Inferior parietal cortex (tissue), 1 donor: Measurements from ENCODE around the gene POP7.
"Not testable (repeated sequence)": the region's sequence is repeated elsewhere in the genome, so short reads cannot be mapped to it uniquely, and the experiment has no call there.

Experiments
- DNase-seq: peaks from one replicate; pipeline ENCODE4 v3.0.0-alpha.2; 2016; ENCODE audit errors: extremely low spot score

Gene POP7

DNA sequence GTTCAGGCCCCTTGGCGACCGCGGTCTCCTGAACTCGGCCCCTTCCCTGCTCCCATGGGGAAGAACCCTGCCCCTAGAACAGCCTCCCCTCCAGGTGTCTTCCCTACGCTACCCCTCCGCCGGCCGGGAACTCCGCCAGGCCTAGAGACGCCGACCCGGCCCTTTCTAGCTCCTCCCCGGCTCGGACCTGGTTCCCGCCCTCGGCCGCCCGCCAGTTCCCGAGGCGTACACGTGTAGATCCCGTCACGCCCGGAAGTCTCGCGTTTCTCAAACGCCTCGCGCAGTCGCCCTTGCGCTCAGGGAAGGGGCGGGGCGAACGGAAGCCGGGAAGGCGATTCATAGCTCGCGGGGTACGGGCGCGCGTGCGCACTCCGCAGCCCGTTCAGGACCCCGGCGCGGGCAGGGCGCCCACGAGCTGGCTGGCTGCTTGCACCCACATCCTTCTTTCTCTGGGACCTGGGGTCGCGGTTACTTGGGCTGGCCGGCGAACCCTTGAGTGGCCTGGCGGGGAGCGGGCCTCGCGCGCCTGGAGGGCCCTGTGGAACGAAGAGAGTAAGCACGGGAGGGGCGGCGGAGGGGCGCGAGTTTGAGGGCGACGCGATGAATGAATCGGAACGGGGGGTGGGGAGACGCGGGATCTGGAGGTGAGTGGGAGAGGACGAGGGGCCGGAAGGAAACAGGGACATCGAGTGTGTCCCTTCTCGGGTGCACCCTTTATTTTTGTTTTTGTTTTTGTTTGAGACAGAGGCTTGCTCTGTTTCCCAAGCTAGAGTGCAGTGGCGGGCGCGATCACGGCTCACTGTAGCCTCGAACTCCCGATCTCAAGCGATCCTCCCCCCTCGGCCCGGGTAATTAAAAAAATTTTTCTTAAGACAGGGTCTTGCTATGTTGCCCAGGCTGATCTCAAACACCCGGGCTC, at the start of gene POP7:
Gene POP7, plus strand, starts transcription at position 369 of the 919 bp plus-strand sequence. CDS start 710 bp downstream, outside the sequence.
- DNase-seq = peak; percentile 98

DNA sequence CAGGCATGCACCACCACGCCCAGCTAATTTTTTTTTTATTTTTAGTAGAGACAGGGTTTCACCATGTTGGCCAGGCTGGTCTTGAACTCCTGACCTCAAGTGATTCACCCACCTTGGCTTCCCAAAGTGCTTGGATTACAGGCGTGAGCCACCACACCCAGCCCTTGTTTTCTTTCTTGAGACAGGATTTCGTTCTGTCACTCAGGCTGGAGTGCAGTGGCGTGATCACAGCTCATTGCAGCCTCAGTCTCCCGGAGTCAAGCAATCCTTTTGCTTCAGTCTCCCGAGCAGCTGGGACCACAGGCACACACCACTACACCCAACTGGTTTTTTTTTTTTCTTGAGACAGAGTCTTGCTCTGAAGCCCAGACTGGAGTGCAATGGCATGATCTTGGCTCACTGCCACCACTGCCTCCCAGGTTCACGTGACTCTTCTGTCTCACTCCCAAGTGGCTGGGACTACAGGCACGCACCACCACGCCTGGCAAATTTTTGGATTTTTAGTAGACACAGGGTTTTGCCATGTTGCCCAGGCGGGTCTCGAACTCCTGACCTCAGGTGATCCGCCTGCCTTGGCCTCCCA, 43.6 kb upstream of the POP7 start:
- DNase-seq = not testable (repeated sequence)

DNA sequence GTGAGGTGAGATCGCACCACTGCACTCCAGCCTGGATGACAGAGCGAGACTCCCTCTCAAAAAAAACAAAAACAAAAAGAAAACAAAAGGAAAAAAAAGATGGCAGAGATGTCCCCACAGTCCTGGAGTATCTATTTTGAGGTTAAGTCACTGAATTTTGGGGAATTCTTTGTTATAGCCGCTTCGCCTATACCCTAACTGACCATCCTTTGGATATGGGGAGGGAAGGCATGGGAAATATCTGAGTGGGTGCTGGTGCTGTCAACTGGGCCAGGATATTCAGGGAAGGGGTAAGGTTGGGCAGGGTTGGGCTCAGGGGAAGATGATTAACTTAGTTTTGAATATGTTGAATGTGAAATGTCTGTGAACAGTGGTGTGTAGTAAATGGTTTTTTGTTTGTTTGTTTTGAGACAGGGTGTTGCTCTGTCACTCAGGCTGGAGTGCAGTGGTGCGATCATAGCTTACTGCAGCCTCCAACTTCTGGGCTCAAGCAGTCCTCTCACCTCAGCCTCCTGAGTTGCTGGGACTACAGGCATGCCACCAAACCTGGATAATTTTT, 40.7 kb upstream of the POP7 start:
- DNase-seq = no peak

DNA sequence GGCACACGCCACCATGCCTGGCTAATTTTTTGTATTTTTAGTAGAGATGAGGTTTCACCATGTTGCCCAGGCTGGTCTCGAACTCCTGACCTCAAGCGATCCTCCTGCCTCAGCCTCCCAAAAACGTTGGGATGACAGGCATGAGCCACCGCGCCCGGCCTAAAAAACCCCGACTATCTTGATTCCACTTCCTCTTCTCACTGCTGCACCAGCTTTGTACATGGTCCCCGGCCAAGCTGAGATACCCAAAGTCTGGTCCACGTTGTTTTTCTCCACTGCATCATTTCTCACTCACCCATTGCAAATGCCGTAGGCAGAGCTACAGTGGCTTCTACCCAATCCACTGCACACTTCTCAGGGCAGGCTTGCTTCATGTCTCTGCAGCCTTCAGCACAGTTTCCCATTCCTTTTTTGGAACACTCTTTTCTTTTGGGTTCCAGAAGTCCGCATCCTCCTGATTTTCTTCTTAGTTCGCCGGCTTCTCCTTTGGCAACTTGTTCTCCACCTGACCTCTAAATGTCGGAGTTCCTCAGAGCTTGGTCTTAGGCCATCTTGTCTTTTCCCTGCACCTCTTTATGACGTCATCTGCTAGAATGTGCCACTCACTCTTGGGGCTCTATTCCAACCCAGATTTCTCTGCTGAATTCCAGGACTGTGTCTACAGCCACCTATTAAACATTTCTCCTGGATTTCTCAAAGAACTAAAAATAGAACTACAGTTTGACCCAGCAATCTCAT, 38.4 kb upstream of the POP7 start:
- DNase-seq = no peak

DNA sequence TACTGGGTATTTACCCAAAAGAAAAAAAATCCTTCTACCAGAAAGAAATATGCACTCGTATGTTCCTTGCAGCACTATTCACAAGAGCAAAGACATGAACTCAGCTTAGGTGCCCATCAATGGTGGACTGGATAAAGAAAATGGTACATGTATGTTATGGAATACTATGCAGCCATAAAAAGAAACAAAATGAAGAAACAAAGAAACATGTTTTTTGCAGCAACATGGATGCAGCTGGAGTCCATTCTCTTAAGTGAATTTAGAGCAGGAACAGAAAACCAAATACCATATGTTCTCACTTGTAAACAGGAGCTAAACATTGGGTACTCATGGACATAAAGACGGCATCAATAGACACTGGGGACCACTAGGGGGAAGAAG, 37.9 kb upstream of the POP7 start:
- no peak for DNase-seq

DNA sequence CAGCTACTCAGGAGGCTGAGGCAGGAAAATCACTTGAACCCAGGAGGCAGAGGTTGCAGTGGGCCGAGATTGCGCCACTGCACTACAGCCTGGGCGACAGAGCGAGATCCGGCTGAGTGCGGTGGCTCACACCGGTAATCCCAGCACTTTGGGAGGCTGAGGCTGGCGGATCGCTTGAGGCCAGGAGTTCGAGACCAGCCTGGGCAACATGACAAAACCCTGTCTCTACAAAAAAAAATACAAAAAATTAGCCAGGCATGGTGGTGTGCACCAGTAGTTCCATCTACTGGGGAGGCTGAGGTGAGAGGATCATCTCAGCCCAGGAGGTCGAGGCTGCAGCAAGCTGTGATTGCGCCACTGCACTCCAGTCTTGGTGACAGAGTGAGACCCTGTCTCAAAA, 36.8 kb upstream of the POP7 start:
- DNase-seq = not testable (repeated sequence)

DNA sequence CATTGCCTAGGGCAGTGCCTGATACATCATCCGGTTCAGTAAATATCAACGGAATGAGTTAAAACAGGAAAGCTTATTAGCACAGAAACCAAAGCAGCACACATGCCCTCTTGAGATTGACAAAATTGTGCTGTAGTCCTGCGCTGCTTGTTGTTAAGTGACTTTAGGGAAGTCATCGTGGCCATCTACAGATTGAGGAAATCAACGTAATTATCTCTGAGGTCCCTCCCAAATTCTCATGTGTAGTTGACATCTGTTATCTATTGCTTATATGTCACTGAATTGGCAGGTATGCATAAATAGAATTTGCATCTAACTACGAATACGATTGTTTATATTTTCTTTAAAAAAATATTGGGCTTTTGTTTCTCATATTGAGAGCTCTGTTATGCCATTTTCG, 35.8 kb upstream of the POP7 start:
- no peak for DNase-seq

DNA sequence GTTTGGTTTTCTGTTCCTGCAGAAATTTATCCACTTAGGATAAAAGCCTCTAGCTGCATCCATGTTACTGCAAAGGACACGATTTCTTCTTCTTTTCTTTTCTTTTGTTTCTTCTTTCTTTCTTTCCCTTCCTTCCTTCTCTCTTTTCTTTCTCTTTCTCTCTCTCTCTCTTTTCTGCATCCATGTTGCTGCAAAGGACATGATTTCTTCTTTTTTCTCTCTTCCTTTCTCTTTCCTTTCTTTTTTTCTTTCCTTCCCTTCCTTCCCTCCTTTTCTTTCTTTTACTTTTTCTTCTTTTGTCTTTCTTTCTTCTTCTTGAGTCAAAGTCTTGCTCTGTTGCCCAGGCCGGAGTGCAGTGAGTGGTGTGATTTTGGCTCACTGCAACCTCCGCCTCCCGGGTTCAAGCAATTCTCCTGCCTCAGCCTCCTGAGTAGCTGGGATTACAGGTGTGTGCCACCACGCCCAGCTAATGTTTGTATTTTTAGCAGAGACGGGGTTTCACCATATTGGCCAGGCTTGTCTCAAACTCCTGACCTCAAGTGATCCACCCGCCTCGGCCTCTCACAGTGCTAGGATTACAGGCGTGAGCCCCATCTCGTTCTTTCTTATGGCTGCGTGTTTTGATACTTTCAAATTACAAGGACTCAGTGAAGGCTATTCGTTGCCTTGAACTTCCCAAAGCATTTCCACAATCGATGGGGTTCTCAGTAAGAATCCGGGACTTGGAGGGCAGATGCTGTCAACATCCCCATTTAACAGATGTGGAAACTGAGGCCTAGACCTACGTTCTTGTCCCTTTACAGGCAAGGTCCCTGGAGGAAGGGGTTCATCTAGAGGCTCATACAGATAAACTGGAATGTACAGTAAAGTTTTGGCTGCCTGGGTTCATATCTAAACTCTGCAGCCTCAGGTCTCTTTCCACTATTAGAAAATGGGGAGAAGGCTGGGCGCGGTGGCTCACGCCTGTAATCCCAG, 34.3 kb upstream of the POP7 start:
- DNase-seq = no peak

DNA sequence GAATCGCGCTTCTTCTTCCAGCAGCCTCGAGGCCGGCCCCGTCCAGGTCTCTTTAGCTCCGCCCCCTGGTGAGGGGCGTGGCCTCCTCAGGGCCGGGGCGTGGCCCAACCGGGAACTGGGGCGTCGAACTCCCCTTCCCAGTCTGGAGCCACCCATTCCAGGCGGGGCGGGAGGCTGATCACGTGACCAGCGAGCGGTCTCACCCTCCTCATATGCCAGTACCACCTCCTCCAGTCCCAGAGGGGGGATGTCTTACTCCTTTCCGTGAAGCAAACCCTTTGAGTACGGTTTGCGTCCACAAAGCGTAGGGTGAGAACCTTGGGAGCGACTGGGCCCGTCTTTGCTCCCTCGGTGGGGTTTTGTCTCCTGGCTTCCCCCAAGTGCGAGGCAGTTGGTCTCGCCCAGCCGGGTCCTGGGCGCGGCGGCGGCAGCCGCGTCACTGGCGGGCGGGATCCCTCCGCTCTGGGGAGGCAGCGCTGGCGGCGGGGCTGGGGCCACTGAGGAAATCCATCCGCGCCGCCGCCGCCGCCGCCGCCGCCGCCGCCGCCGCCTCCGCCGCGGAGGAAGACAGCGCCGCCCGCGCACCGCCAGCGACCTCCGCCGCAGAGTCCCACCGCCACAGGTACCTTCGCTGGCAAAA, 32.5 kb upstream of the POP7 start, which contains the start of gene GNB2:
Gene GNB2, plus strand, starts transcription at position 439 of the 640 bp plus-strand sequence. CDS start 2,526 bp downstream, outside the sequence.
- DNase-seq = peak; percentile 98

DNA sequence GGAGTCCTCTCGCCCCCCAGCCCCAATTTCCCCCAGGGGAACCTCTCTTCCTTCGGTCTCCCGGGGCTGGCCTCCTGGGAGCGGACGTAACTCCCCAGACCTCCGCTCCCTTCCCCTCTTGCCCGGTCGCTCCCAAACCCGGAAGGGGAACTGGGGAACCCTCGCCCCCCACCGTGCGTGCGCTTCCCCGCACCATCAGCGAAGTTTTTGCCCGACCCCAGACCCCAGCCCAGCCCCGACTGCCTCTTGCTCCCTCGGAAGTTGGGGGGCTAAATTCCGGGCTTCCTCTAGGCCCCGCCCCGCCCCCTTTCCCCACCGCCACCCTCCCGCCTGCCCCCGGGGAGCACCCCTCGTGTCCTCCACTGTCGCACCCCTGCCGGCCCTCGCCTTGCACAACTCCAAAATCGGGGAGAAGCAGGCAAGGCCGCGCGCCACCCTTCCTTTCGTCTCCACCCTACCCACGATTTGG, 31.9 kb upstream of the POP7 start:
- DNase-seq = no peak

DNA sequence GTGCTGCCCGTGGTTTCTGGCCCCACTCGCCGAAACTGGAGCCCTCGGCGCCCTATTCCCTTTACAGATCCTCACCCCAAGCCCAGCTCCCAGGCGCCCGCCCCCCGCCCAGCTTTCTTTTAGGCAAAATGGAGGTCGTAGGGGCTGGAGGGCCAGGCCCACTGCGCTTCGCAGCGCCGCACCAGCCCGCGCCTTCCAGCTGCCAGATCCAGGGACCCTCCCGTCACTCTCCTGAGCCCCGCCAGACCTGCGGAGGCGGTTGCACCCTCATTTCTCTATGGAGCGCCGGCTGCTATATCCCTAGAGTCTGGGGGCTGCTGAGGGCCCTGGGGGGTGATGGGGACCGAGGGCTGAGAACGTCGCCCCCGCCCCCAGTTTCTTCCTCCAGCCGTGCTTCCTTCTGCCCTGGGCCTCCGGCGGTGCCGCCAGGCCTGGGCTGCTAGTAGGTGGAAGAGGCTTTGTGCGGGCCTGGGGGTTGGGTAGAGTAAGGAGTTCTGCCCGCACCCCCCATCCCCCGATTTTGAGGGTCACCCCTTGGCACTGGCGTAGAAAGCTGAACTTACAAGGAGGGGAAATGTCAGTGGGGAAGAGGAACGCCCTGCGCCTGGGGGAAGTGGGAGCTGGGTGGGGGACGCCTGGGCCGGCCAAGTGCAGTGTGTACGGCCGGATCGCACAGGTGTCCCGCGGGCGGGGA, 31.4 kb upstream of the POP7 start:
- DNase-seq = no peak

DNA sequence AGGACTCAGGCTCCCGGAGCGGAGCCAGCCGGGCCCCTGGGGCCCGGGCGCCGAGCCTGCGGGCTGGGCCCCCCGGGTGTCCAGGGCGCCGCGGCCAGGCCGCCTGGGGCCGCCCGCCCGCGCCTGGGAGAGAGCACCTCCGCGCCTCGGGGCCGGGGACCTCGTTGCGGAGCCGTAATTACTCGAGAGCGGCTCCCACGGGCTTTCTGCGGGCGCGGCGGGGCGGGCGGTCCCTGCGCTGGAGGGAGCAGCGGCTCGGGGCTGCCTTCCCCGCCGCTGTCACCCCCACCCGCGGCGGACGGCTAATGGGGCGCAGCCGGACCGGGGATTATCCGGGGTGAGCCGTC, 30.8 kb upstream of the POP7 start:
- DNase-seq = no peak

DNA sequence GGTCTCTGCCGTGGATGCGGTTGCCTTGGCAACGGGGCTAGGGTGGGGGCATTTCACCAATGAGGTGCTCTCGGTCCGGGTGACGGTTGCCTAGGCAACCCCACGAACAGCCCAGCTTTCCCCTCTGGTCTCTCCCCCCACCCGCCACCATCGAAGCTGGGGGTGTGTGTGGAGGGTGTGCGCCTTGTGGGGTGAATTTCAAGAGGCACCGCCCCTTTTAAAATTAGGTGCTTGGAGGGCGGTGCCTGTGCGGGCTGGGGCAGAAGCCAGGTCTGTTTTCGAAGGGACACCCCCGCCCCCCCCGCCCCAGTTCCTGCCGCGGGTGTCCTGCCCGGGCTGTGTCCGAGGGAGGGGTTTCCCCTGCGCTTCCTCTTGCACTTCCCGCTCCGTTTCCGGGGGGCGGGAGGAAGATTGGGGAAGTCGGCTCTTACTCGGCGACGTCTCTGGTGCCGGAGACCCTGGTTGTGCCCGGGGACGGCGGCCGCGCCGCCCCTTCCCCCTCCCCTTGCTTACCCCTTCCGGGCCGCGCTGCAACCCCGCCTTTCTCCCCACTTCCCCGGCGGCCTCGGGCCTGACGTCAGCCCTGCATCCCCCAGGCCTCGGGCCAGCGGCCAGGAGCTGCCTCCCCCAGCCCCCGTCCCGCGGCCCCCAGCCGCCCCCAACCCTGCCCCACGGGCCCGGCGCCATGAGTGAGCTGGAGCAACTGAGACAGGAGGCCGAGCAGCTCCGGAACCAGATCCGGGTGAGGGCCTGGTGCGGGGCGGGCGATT, 30.2 kb upstream of the POP7 start:
- peak; percentile 63 for DNase-seq

DNA sequence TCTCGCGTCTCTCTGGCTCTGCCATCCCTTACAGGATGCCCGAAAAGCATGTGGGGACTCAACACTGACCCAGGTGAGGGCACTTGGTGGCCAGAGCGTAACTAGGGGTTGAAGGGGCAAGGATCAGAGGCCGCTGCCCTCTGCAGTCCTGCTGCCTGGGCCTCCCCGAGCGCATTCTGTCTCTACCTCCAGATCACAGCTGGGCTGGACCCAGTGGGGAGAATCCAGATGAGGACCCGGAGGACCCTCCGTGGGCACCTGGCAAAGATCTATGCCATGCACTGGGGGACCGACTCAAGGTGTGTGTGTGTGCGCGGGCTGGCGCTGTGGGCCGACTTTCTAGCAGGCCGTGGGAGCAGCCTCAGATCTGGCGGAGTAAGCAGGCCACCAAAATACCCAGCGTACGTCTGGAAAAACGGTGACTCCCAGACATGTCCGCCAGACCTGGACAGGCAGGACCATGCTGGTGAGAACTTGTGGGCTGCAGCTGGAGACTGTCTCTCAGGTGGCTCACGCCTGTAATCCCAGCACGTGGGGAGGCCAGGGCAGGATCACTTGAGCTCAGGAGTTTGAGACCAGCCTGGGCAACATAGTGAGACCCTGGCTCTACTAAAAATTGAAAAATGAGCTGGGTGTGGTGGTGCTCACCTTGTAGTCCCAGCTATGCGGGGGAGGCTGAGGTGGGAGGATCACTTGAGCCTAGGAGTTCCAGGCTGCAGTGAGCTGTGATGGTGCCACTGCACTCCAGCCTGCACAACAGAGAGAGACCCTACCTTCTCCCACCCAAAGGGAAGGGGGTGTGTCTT, 29.2 kb upstream of the POP7 start:
- no peak for DNase-seq

DNA sequence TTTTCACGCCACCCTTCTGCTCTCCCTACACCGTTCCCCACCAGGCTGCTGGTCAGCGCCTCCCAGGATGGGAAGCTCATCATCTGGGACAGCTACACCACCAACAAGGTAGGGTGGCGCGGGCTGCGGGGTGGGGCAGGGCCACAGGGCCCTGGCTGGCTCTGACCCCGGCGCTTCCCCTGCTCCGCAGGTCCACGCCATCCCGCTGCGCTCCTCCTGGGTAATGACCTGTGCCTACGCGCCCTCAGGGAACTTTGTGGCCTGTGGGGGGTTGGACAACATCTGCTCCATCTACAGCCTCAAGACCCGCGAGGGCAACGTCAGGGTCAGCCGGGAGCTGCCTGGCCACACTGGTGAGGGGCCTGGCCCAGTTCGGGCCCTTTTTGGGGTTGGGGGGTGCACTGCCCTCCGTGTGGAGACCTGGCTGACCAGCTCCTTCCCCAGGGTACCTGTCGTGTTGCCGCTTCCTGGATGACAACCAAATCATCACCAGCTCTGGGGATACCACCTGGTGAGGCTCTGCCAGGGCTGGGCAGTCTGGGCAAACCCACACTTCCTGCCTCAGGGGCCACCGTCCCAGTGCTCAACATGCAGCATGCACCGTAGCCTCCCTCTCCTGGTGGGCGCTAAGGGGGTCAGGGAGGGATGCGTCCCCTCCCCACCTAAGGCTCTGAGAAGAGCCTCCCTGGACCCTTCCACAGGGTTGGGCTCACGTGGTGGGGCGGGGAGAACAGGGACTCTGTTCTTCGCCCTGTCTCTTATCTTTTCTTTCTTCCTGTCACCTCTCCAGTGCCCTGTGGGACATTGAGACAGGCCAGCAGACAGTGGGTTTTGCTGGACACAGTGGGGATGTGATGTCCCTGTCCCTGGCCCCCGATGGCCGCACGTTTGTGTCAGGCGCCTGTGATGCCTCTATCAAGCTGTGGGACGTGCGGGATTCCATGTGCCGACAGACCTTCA, 28.3 kb upstream of the POP7 start:
- DNase-seq = no peak

DNA sequence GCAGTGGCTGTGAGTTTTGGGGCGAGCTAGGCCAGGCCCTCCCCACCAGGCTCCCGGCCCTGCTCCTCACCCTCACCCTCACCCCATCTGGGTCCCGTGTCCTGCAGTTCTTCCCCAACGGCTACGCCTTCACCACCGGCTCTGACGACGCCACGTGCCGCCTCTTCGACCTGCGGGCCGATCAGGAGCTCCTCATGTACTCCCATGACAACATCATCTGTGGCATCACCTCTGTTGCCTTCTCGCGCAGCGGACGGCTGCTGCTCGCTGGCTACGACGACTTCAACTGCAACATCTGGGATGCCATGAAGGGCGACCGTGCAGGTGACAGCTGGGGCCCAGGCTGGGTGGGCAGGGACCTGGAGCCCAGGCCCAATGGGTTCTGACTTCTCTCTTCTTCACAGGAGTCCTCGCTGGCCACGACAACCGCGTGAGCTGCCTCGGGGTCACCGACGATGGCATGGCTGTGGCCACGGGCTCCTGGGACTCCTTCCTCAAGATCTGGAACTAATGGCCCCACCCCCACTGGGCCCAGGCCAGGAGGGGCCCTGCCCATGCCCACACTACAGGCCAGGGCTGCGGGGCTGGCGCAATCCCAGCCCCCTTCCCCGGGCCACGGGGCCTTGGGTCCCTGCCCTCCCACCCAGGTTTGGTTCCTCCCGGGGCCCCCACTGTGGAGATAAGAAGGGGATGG, 27.5 kb upstream of the POP7 start:
- no peak for DNase-seq
